8988T (cell line): ENCODE data around the gene CXCR4.

Source experiments
- DNase-seq: peaks from one replicate; pipeline ENCODE4 v3.0.0; 2011

The CXCR4 gene

DNA sequence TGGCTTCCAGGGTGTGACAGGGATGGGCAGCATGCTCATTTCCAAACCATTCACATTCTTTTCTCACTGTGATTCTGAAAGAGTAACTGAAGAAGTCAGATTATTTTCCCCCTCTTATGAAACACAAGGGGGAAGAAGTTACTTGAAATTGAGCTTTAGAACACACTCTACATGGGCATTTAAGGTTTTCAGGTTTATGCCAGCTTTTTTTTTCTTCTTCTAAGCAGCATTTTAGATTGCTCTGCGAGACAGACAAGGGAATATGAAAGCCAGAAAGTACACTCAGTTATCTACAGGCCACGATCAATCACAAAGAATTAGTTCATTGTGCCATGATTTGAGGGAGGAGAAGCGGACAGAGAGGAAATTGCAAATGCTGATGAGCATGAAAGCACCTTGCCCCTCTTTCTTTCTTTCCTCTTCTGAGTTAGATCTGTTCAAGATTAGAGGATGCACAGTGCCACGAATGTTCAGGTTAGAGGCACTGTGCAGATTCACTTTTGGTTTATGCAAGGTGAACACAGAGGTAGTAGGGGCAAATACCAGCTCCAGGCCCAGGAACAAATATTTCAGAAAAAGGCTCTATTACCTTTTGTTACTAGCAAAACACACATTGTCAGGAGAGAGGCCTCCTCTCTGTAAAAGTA is 49.2 kb downstream of the CXCR4 start:
- no peak for DNase-seq

DNA sequence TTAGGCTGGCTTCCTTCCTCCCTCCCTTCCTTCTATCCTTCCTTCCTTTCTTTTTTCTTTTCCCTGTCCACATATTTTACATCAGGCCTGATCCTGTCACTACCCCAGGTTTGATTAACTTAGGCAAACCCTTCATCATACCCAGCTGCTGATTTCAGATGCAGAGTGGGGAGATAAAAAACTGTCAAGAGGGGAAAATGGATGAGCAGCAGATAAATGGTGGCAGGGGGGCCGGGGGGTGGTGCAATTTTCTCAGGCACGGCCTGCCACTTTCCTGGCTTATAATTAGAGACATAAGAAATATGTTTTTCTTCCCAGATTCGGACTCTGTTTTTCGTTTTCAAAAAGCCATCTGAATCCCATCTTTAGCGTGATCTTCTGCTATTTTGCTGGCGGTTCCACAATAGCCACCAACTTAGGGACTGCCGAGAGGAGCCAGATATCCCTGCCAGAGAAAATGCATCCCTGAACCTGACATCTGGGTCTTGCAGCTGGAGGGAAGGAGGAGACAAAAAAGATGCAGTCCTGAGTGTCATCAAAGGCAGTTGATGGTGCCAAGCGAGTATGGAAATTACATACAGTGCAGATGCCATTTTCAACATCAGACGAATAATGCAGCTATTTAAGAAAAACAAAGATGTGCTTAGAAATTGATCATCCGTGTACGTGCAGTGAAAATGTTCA is 49.9 kb downstream of the CXCR4 start:
- no peak for DNase-seq

DNA sequence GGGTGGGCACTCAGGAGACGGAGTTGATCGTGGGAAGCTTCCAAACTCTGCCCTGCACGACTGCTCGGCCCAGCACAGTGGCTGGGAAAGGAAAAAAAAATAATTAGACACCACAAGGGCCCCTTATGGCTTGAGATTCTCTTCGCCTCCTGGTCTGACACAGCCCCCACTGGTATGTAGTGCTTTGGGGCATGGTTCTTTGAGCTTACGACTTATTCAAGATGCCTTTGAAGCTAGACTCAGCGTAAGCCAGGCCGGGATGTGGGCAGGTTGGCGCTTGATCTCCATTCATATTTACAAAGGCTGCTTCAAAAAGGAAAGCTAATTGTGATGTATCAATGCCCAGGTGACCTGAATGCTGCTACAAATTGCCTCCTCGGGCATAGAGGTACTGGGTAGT is 50.5 kb downstream of the CXCR4 start:
- DNase-seq, result no peak

DNA sequence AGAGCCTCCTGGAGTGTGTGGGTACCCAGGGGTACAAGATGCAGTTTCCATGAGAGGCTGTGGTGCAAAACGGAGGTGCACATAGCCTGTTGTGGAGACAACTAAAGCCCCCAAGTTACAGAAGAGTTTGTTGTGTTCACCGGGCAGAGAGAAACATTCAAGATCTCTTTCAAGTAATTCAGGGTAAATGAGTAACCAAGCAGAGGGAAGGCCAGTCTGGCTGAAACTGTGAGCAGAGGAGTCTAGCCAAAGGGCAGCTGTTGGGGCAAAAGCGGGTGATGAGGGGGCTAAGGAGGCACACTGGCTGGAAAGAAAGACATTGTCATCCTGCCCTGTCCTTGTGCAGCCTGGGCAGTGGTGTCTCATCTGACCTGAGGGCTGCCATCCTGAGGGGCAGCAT is 52.0 kb downstream of the CXCR4 start:
- no peak for DNase-seq

- no peak for DNase-seq
These were observed 52.6 kb downstream of the CXCR4 start for GRCh38 chr2:136065384-136065783.
